NCI-H1436 (cell line): ENCODE data around the gene CRYAA.
"Not testable (repeated sequence)": the region's sequence is repeated elsewhere in the genome, so short reads cannot be mapped to it uniquely, and the experiment has no call there.

Experiments
- DNase-seq: peaks from one replicate; lab custom pipeline; 2025; lab: John Stamatoyannopoulos, UW

CRYAA gene

DNA sequence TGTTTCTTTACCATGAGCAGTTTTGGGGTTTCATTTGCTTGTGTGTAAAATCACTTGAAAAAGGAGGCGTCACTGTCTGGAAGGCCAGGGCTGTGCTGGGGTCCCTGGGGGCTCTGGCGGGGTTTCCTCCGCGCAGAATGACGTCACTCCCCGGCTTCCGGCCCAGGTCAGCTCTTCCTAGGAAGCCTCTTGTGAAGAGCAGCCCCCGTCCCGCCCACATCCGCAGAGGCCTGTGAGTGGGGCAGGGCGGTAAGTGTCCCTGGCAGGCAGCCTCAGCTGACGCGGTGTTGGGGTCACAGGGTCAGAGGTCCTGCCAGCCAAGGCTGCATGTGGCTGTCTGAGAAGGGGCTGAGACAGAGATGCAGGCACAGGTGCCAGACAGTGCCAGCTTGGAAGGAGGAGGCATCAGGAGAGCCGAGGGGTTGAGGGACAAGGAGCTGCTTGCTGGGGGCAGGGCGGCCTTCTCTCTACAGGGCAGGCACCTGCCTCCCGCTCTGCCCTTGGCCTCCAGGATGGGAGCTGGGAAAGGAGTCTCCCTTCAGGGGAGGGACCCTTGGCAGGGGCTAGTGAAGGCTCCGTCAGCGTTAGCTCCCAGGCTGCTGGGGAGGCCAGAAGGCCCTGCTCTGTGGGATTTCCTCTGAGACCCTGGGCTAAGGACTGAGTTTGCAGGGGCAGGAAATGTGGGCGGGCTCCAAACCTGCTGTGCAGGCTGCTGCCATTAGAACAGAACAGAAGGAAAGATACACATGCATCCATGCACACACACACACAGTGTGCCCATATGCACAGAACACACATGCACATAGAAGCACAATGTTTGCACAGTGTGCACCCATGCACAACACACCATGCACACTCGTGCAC, 8.5 kb downstream of the CRYAA start:
- DNase-seq = not testable (repeated sequence)

GRCh38 chr21:43178175-43178826, 9.5 kb downstream of the CRYAA start:
- not testable (repeated sequence) for DNase-seq

GRCh38 chr21:43181033-43181432, 12.2 kb downstream of the CRYAA start:
- not testable (repeated sequence) for DNase-seq

GRCh38 chr21:43187268-43187667, 18.5 kb downstream of the CRYAA start:
- DNase-seq = not testable (repeated sequence)

GRCh38 chr21:43187715-43188114, 18.9 kb downstream of the CRYAA start:
- no peak for DNase-seq

DNA sequence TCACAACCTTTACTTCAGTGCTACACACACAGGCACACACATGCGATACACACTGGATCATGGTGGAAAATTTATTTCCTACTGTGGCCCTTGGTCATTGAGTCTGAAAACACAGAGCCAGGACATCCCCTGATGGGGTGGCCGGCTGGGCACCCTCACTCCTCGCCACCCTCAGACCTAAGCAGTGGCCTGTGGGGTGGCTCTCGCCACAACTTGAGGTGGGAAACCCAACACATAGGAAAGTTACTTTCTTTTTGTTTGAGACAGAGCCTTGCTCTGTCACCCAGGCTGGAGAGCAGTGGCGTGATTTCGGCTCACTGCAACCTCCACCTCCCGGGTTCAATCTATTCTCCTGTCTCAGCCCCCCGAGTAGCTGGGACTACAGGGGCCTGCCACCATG, 19.4 kb downstream of the CRYAA start:
- DNase-seq = no peak

DNA sequence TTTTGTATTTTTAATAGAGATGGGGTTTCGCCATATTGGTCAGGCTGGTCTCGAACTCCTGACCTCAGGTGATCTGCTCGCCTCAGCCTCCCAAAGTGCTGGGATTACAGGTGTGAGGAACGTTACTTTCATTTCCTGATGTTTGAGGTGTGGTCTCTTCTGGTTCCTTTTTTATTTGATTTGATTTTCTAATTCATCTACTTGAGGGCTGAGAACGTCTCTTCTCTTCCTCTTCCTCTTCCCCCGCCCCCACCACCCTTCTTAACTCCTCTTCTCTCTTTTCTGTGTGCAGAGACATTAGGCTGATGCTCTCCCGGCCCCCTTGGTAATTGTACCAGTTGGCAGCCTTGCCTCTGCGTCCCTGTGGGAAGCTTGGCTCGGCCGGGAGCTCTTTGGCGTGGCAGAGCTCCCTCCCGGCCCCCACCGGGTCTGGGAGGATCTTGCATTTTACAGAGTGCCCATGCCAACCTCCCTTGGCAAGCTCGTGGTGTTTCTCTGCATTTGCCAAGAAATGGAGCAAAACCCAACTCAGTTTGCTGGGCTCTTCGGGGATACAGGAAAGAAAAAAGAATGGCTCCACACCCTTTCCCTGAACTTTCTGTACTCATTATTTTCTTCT, 19.9 kb downstream of the CRYAA start:
- DNase-seq = no peak

- no peak for DNase-seq
Measured at GRCh38 chr21:43189936-43190335, 21.1 kb downstream of the CRYAA start.

- DNase-seq = no peak
Measured at GRCh38 chr21:43190544-43190943, 21.7 kb downstream of the CRYAA start.

- no peak for DNase-seq
Measured at GRCh38 chr21:43190951-43191350, 22.1 kb downstream of the CRYAA start.

DNA sequence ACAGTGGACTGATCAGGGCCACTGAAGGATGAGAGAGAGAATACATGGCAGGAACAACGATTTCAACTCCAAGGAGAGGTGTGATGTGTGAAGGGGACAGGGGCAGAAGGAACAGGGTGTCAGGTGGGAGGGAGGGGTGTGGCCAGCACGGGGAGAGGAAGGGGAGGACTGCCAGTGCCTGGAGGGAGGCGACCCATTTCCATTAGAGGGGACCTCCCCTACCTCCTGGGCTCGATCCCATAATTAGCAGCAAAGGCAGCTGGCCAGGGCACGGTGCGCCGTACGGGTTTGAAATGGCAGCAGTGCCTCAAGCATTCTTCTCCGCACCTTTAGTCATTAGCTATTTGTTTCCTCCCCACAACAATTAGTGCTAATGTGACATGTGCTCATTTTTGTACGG, 22.7 kb downstream of the CRYAA start:
- no peak for DNase-seq

- DNase-seq = no peak
Measured at GRCh38 chr21:43191971-43192370, 23.2 kb downstream of the CRYAA start.

- no peak for DNase-seq
Measured at GRCh38 chr21:43192501-43193081, 23.8 kb downstream of the CRYAA start.

DNA sequence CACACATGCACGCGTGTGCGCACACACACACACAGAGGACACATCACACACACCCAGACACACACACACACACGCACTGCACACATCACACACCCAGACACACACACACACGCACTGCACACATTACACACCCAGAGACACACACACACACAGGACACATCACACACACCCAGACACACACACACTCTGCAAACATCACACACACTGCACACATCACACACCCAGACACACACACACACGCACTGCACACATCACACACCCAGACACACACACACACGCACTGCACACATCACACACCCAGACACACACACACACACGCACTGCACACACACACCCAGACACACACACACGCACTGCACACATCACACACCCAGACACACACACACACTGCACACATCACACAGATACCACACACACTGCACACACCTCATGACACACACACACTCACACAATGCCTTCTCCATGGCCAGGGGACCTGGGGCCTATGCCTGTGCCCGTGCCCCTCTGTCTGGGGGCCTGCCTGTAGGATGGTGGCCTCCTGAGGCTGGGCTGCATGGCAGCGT, 24.4 kb downstream of the CRYAA start:
- DNase-seq = no peak

DNA sequence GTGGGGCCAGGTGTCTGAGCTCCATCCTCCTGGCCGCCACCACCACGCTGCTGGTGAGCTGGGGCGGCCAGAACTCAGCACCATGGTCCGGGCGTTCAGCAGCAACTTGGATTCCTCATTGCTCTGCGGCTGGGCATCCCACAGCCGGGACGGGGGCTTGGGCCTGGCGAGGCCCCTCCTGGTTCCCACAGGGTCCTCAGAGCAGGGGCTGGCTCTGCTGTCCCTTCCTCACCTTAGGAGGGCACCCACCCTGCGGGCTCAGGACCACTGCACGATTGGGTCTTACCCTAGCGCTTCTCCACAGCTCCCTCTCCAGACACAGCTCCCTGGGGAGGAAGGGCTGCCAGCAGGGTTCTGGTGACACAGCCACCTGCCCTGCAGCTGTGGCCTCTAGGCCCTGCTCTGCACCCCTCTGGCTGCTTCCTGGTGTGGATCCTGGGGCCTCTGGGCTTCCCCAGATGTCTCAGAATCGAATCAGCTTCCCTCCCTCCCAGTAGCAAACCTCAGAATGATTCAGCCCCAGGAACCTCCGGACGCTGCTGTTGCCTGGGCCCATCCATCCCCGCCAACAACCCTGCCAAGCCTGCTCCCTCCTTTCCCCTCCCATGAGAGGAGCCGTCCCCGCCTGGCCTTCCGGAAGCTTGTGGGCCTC, 25.0 kb downstream of the CRYAA start:
- DNase-seq = no peak

GRCh38 chr21:43194303-43195120, 25.7 kb downstream of the CRYAA start:
- no peak for DNase-seq

- DNase-seq = no peak
Measured at GRCh38 chr21:43195121-43196021, 26.6 kb downstream of the CRYAA start.

DNA sequence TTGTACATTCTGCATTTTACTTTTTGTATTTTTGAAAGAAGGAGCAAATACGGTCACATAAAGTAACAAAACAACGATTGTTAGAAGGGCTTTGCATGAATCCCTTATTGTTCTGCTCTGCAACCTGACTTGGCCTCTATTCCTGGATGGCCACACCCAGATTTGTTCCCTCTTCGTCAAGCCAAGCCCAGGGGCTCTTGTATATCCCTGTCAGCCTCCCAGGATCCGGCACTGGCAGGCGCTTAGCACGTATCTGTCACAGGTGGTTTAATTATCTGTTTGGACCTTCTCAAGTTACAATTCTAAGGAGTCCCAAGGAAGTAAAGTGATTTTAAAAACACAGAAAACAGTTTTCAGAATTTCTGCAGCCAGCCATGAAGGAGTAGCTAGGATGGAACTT, 28.0 kb downstream of the CRYAA start:
- no peak for DNase-seq

- no peak for DNase-seq
Measured at GRCh38 chr21:43198376-43198775, 29.6 kb downstream of the CRYAA start.

DNA sequence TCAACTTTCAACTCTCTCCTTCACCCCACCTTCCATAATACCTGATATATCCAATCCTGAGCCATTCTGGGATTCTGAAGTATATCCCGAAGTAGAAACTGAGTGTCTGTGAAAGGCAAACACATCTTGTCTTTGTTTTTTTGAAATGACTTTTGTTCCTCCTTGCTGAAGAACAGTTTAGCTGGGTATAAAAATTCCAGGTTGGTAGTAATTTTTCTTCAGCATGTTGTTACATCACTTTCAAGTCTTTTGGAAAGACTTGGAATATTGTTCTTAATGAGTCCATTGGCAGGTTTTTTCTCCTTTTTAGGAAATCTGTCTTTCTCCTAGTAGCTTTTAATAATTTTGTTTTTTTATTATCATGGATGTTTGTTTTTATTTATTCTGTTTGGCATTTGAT, 32.7 kb downstream of the CRYAA start:
- DNase-seq = no peak
